ENCODE measurements around the gene GEN1.

GEN1 gene

GRCh38 chr2:17740203-17740602 lies 13.7 kb upstream of the GEN1 start:
- Histone ChIP-seq H3K4me1 (ENCODE audit: insufficient read depth, low read length) (no peaks in the 10 kb centered on the region), H3K36me3 (ENCODE audit: insufficient read depth, low read length) (peaks cover 18% of the 10 kb centered on the region), H3K9me3 (ENCODE audit: control insufficient read depth, insufficient read depth, low read length) (no peaks in the 10 kb centered on the region), H3K9ac (ENCODE audit: low read depth, low read length) (no peak overlapping the region)

GRCh38 chr2:17747684-17748452 lies 6.1 kb upstream of the GEN1 start:
- no peak overlapping the region for H3K9ac ChIP-seq (ENCODE audit: low read depth, low read length)
- H3K9me3 ChIP-seq (ENCODE audit: control insufficient read depth, insufficient read depth, low read length): no peaks in the 10 kb centered on the region
- H3K4me1 ChIP-seq (ENCODE audit: insufficient read depth, low read length): peaks cover 21% of the 10 kb centered on the region
- H3K36me3 ChIP-seq (ENCODE audit: insufficient read depth, low read length): peaks cover 4% of the 10 kb centered on the region; the same call in 1 of the 2 replicates

GRCh38 chr2:17748745-17749144 lies 5.2 kb upstream of the GEN1 start:
- Histone ChIP-seq H3K9ac (ENCODE audit: low read depth, low read length) (no peak overlapping the region), H3K9me3 (ENCODE audit: control insufficient read depth, insufficient read depth, low read length) (no peaks in the 10 kb centered on the region), H3K36me3 (ENCODE audit: insufficient read depth, low read length) (peaks cover 4% of the 10 kb centered on the region; the same call in 1 of the 2 replicates), H3K4me1 (ENCODE audit: insufficient read depth, low read length) (peaks cover 21% of the 10 kb centered on the region)

GRCh38 chr2:17749753-17750438 lies 4.0 kb upstream of the GEN1 start:
- Histone ChIP-seq H3K36me3 (ENCODE audit: insufficient read depth, low read length) (peaks cover 2% of the 10 kb centered on the region; the same call in 1 of the 2 replicates), H3K9ac (ENCODE audit: low read depth, low read length) (no peak overlapping the region), H3K9me3 (ENCODE audit: control insufficient read depth, insufficient read depth, low read length) (no peaks in the 10 kb centered on the region), H3K4me1 (ENCODE audit: insufficient read depth, low read length) (peaks cover 21% of the 10 kb centered on the region)

GRCh38 chr2:17752246-17752645 lies 1.7 kb upstream of the GEN1 start:
- Histone ChIP-seq H3K9me3 (ENCODE audit: control insufficient read depth, insufficient read depth, low read length) (no peaks in the 10 kb centered on the region), H3K9ac (ENCODE audit: low read depth, low read length) (peak overlapping the region; percentile 96; the same call in 1 of the 2 replicates), H3K36me3 (ENCODE audit: insufficient read depth, low read length) (no peaks in the 10 kb centered on the region), H3K4me1 (ENCODE audit: insufficient read depth, low read length) (peaks cover 21% of the 10 kb centered on the region)

GRCh38 chr2:17752892-17753802 lies 791 bp upstream of the GEN1 start:
- Histone ChIP-seq H3K36me3 (ENCODE audit: insufficient read depth, low read length) (no peaks in the 10 kb centered on the region), H3K9me3 (ENCODE audit: control insufficient read depth, insufficient read depth, low read length) (no peaks in the 10 kb centered on the region), H3K4me1 (ENCODE audit: insufficient read depth, low read length) (peaks cover 17% of the 10 kb centered on the region), H3K9ac (ENCODE audit: low read depth, low read length) (peak overlapping the region; percentile 96)

GRCh38 chr2:17754773-17755425 lies 961 bp downstream of the GEN1 start:
- H3K4me1 ChIP-seq (ENCODE audit: insufficient read depth, low read length): peaks cover 11% of the 10 kb centered on the region
- H3K9me3 ChIP-seq (ENCODE audit: control insufficient read depth, insufficient read depth, low read length): no peaks in the 10 kb centered on the region

GRCh38 chr2:17756668-17757067 lies 2.7 kb downstream of the GEN1 start:
- Histone ChIP-seq H3K9me3 (ENCODE audit: control insufficient read depth, insufficient read depth, low read length) (no peaks in the 10 kb centered on the region), H3K9ac (ENCODE audit: low read depth, low read length) (no peak overlapping the region), H3K4me1 (ENCODE audit: insufficient read depth, low read length) (peaks cover 11% of the 10 kb centered on the region), H3K36me3 (ENCODE audit: insufficient read depth, low read length) (no peaks in the 10 kb centered on the region)

More at GRCh38 chr2:17754773-17755425, 961 bp downstream of the GEN1 start:
- Histone ChIP-seq H3K9ac (ENCODE audit: low read depth, low read length) (peak overlapping the region; percentile 96; the same call in 1 of the 2 replicates), H3K36me3 (ENCODE audit: insufficient read depth, low read length) (no peaks in the 10 kb centered on the region)

- Histone ChIP-seq H3K9me3 (ENCODE audit: control insufficient read depth, insufficient read depth, low read length) (no peaks in the 10 kb centered on the region), H3K36me3 (ENCODE audit: insufficient read depth, low read length) (no peaks in the 10 kb centered on the region), H3K9ac (ENCODE audit: low read depth, low read length) (no peak overlapping the region), H3K4me1 (ENCODE audit: insufficient read depth, low read length) (peaks cover 8% of the 10 kb centered on the region)
Measured at GRCh38 chr2:17757321-17757720, 3.4 kb downstream of the GEN1 start.

GRCh38 chr2:17758118-17758517 lies 4.2 kb downstream of the GEN1 start:
- H3K4me1 ChIP-seq (ENCODE audit: insufficient read depth, low read length): peaks cover 7% of the 10 kb centered on the region
- H3K9ac ChIP-seq (ENCODE audit: low read depth, low read length): no peak overlapping the region
- no peaks in the 10 kb centered on the region for H3K36me3 ChIP-seq (ENCODE audit: insufficient read depth, low read length)
- no peaks in the 10 kb centered on the region for H3K9me3 ChIP-seq (ENCODE audit: control insufficient read depth, insufficient read depth, low read length)

GRCh38 chr2:17759805-17760204 lies 5.9 kb downstream of the GEN1 start:
- Histone ChIP-seq H3K9ac (ENCODE audit: low read depth, low read length) (no peak overlapping the region), H3K9me3 (ENCODE audit: control insufficient read depth, insufficient read depth, low read length) (no peaks in the 10 kb centered on the region), H3K4me1 (ENCODE audit: insufficient read depth, low read length) (peaks cover 7% of the 10 kb centered on the region), H3K36me3 (ENCODE audit: insufficient read depth, low read length) (0 out of 2 replicates have a peak, but pooled peaks cover 4% of the 10 kb centered on the region)

GRCh38 chr2:17762451-17762850 lies 8.5 kb downstream of the GEN1 start:
- Histone ChIP-seq H3K9ac (ENCODE audit: low read depth, low read length) (no peak overlapping the region), H3K36me3 (ENCODE audit: insufficient read depth, low read length) (peaks cover 4% of the 10 kb centered on the region; the same call in 1 of the 2 replicates), H3K9me3 (ENCODE audit: control insufficient read depth, insufficient read depth, low read length) (no peaks in the 10 kb centered on the region), H3K4me1 (ENCODE audit: insufficient read depth, low read length) (peaks cover under 1% of the 10 kb centered on the region; the same call in 1 of the 2 replicates)

GRCh38 chr2:17763641-17764333 lies 9.8 kb downstream of the GEN1 start:
- H3K4me1 ChIP-seq (ENCODE audit: insufficient read depth, low read length): no peaks in the 10 kb centered on the region
- H3K9me3 ChIP-seq (ENCODE audit: control insufficient read depth, insufficient read depth, low read length): no peaks in the 10 kb centered on the region
- peaks cover 4% of the 10 kb centered on the region; the same call in 1 of the 2 replicates for H3K36me3 ChIP-seq (ENCODE audit: insufficient read depth, low read length)
- H3K9ac ChIP-seq (ENCODE audit: low read depth, low read length): no peak overlapping the region
